ENCODE results near the gene SDK2.
"Not testable (repeated sequence)": the region's sequence is repeated elsewhere in the genome, so short reads cannot be mapped to it uniquely, and the experiment has no call there.

Gene SDK2

DNA sequence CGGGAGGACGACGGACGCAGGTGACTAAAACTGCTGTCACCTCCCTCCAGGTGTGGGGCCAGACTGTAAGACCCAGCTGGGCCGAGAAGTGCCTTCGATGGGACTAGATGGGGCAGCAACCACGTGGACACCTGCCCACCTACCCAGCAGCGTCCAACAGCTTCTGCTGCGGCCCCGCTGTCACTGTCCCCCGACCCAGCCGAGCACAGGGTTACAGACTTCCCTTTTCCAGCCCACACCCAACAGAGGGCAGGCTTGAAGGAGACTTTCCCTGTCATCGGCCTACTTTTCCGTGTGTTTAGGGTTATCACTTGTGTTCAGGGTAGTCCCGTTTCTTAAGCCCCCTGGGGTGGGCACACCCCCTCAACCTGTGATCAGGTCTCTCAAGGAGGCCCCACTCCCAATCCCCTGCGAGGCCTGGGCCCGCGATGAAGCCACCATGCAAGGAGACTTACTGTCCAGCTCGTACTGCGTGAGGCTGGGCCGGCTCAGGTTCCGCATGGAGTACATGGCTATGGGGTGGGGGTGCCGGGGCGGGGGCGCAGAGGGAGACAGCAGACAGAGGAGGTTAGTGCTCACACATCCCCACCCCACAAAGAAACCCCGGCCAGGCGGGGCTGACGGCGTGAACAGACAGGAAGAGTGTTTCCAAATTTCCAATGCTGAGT lies 263.7 kb downstream of the SDK2 start:
- Histone ChIP-seq H3K4me3 (no peak overlapping the region), H3K36me3 (replicated peaks) (no peaks in the 10 kb centered on the region), H3K4me1 (no peaks in the 10 kb centered on the region), H3K27me3 (ENCODE audit: low read depth) (peaks cover 17% of the 10 kb centered on the region), H3K9me3 (no peaks in the 10 kb centered on the region)
- in situ Hi-C loops (cut with MboI; ENCODE audit: low sequenced_read_pairs) = no loop called here
- DNase-seq (ENCODE audit: low spot score in 2 of 2) = no peak

DNA sequence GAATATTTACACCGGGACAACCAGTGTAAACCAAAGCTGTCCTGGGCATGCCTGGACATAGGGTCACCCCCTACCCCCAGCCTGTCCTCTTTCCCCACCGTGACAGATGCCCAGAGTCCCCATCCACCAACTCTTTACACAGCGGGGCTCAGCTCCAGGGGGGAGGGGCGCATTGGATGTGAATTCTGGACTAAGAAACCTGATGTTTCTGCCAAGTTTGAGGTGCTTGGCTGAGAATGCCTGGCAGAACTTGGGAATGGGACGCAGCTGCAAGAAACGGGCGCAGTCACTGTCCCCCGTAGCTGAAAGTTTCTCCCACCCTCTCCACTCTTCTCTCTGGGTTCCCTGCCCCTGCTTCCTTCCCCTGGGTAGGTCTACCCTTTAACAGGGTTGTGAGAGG lies 264.4 kb downstream of the SDK2 start:
- no peak overlapping the region for H3K4me3 ChIP-seq
- H3K36me3 ChIP-seq (replicated peaks) = no peaks in the 10 kb centered on the region
- in situ Hi-C loops (cut with MboI; ENCODE audit: low sequenced_read_pairs) = no loop called here
- peaks cover 12% of the 10 kb centered on the region for H3K27me3 ChIP-seq (ENCODE audit: low read depth)
- H3K4me1 ChIP-seq = no peaks in the 10 kb centered on the region
- no peaks in the 10 kb centered on the region for H3K9me3 ChIP-seq
- no peak for DNase-seq (ENCODE audit: low spot score in 2 of 2)

DNA sequence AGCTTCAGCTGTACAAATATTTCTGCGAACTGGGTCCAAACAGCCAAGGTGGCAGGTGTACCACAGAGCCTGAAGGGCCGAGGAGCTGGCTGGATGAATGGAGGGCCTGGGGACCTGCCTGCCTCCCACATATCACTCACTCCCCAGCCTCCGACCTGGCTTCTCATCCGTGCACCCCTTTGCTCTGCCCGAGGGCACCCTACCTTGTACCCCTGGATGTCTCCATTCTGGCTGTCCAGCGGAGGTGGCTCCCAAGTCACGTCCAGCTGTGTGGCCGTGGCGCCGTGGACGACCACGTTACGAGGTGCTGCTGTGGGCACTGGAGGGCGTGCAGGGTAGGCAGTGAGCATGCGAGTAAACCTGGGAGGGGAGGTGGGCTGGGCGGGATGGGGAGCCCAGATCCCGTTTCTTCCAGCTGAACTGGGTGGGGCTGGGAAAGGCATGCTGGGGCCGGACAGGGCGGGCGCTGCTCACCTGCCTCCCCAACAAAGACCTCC lies 265.2 kb downstream of the SDK2 start:
- no peaks in the 10 kb centered on the region for H3K4me1 ChIP-seq
- no peak overlapping the region for H3K4me3 ChIP-seq
- DNase-seq (ENCODE audit: low spot score in 2 of 2) = no peak
- in situ Hi-C loops (cut with MboI; ENCODE audit: low sequenced_read_pairs) = no loop called here
- H3K36me3 ChIP-seq (replicated peaks) = no peaks in the 10 kb centered on the region
- H3K27me3 ChIP-seq (ENCODE audit: low read depth) = peaks cover 7% of the 10 kb centered on the region; the same call in 1 of the 2 replicates
- H3K9me3 ChIP-seq = no peaks in the 10 kb centered on the region

DNA sequence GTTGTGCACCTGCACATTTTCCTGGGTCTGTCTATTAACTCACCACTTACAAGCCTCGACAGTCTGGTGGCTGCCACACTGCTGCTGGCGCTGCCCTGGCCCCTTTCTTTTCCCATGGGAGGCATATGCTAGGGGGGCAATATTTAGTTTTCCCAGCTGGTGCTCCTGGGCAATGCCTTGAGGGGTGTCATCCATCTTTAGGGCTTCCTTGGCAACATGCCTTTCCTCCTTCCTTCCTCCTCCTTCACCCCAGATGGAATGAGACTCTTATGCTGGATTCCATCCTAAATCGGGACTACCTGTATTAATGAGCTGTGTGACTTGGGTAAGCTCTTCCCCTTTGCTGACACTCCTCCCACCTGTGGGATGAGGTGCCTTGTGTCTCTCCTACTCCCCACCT lies 267.6 kb downstream of the SDK2 start:
- Histone ChIP-seq H3K4me1 (no peaks in the 10 kb centered on the region), H3K27me3 (ENCODE audit: low read depth) (peaks cover 17% of the 10 kb centered on the region), H3K4me3 (no peak overlapping the region), H3K9me3 (no peaks in the 10 kb centered on the region), H3K36me3 (replicated peaks) (no peaks in the 10 kb centered on the region)
- DNase-seq (ENCODE audit: low spot score in 2 of 2) = no peak
- in situ Hi-C loops (cut with MboI; ENCODE audit: low sequenced_read_pairs) = no loop called here

DNA sequence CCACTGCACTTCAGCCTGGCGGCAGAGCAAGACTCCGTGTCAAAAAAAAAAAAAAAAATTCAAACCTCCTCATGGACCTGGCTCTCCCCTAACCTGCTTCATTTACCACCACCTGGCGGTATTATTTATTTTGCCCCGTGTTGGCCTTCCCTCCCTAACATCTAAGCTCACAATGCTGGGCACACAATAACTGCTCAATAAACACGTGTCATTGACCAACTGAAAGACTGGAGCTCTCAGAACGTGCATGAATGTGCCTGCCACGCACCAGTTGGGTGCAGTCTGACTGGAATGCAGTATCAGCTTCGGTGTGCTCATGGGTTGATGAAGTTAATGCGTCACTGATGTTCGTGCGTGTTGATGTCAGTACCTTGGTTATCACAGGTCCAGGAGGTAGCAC lies 268.1 kb downstream of the SDK2 start:
- Histone ChIP-seq H3K4me1 (no peaks in the 10 kb centered on the region), H3K36me3 (replicated peaks) (no peaks in the 10 kb centered on the region), H3K4me3 (no peak overlapping the region), H3K27me3 (ENCODE audit: low read depth) (peaks cover 22% of the 10 kb centered on the region), H3K9me3 (no peaks in the 10 kb centered on the region)
- DNase-seq (ENCODE audit: low spot score in 2 of 2) = no peak
- in situ Hi-C loops (cut with MboI; ENCODE audit: low sequenced_read_pairs) = no loop called here

DNA sequence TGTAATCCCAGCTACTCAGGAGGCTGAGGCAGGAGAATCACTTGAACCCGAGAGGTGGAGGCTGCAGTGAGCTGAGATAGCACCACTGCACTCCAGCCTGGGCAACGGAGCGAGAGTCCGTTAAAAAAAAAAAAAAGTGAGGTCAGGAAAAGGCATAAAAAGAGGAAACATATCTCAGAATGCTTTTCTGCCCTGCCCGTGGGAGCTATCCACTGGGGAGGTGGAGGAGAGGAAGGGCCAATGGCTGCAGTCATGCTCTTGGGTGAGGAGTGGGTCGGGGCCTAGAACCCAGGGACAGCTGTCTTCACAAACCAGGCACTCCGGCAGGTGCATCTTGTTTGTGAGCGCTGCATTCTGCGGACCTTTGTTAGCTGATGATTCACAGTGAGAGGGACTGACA lies 272.4 kb downstream of the SDK2 start:
- Histone ChIP-seq H3K4me3 (no peak overlapping the region), H3K36me3 (replicated peaks) (no peaks in the 10 kb centered on the region), H3K27me3 (ENCODE audit: low read depth) (peaks cover 24% of the 10 kb centered on the region), H3K4me1 (no peaks in the 10 kb centered on the region), H3K9me3 (no peaks in the 10 kb centered on the region)
- in situ Hi-C loops (cut with MboI; ENCODE audit: low sequenced_read_pairs) = loop anchor here (5.0 to 25.0 kb wide), 3 partner anchors 115 to 810 kb away; no protein-coding TSS in a partner anchor
- DNase-seq (ENCODE audit: low spot score in 2 of 2) = no peak

DNA sequence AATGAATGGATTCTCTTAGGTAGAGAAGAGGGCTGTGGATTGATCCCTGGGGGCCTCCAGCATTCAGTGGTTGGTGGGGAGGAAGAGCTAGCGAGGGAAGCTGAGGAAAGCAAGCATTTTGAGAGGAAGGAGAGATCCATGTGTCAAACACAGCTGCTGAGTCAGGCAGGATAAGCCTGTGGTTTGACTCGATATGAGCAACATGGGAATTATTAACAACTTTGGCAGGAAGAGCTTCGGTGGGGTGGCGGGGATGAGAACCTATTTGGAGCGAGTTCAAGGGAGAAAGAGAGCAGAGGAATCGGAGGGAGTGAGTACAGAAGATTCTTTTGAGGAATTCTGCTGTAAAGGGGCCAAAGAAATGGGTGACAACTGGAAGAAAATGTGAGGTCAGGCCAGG lies 273.0 kb downstream of the SDK2 start:
- Histone ChIP-seq H3K27me3 (ENCODE audit: low read depth) (peaks cover 24% of the 10 kb centered on the region), H3K4me1 (no peaks in the 10 kb centered on the region), H3K36me3 (replicated peaks) (no peaks in the 10 kb centered on the region), H3K9me3 (no peaks in the 10 kb centered on the region), H3K4me3 (no peak overlapping the region)
- in situ Hi-C loops (cut with MboI; ENCODE audit: low sequenced_read_pairs) = loop anchor here (5.0 to 25.0 kb wide), 3 partner anchors 114 to 809 kb away; no protein-coding TSS in a partner anchor
- no peak for DNase-seq (ENCODE audit: low spot score in 2 of 2)

DNA sequence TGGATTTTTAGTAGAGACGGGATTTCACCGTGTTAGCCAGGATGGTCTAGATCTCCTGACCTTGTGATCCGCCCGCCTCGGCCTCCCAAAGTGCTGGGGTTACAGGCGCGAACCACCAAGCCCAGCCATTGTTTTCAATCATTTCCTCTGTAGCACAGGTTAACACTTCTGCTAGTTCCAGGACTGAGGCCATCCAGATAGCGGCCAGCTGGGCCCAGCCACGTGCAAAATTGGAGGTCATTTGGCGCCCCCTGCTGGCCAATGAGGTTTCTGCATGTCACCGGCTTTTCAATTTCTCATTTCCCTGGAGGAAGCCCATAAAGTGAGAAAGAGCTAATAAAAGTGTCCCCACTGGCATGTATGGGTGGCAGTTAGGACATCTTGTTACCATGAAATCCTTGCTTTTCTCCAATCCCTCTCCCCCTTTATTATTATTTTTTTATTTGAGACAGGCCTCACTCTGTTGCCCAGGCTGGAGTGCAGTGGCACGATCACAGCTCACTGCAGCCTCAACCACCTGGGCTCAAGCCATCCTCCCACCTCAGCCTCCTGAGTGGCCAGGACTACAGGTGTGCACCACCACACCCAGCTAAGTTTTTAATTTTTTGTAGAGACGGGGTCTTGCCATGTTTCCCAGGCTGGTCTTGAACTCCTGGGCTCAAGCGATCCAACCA lies 274.3 kb downstream of the SDK2 start:
- H3K27me3 ChIP-seq (ENCODE audit: low read depth) = peaks cover 24% of the 10 kb centered on the region
- not testable (repeated sequence) for H3K9me3 ChIP-seq; H3K4me1 ChIP-seq; H3K36me3 ChIP-seq (replicated peaks); H3K4me3 ChIP-seq
- in situ Hi-C loops (cut with MboI; ENCODE audit: low sequenced_read_pairs) = loop anchor here (5.0 to 25.0 kb wide), 3 partner anchors 113 to 808 kb away; no protein-coding TSS in a partner anchor
- DNase-seq (ENCODE audit: low spot score in 2 of 2) = peak; percentile 68 to 88

DNA sequence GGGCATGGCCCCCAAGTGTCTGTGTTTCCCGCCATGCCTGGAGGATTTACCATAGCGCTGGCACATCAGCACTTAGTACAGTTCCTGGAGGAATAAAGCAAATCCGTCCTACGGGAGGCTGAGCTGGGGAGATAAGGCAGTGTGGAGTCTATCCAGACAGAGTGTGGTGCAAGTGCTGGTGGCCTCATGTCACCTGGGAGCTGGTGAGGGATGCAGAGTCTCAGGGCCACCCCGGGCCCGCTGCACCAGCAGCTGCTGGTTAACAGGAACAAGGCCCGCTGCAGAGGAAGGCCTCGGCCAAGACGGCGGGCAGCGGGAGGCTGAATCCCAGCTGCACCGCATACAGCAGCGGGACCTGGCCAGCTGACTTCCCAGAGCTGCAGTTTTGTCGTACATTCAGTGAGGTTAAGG lies 275.1 kb downstream of the SDK2 start:
- Histone ChIP-seq H3K27me3 (ENCODE audit: low read depth) (peaks cover 24% of the 10 kb centered on the region), H3K9me3 (no peaks in the 10 kb centered on the region), H3K4me1 (no peaks in the 10 kb centered on the region), H3K4me3 (no peak overlapping the region), H3K36me3 (replicated peaks) (no peaks in the 10 kb centered on the region)
- no peak for DNase-seq (ENCODE audit: low spot score in 2 of 2)
- in situ Hi-C loops (cut with MboI; ENCODE audit: low sequenced_read_pairs) = loop anchor here (25.0 kb wide), 1 partner anchor 807 kb away; no protein-coding TSS in a partner anchor

DNA sequence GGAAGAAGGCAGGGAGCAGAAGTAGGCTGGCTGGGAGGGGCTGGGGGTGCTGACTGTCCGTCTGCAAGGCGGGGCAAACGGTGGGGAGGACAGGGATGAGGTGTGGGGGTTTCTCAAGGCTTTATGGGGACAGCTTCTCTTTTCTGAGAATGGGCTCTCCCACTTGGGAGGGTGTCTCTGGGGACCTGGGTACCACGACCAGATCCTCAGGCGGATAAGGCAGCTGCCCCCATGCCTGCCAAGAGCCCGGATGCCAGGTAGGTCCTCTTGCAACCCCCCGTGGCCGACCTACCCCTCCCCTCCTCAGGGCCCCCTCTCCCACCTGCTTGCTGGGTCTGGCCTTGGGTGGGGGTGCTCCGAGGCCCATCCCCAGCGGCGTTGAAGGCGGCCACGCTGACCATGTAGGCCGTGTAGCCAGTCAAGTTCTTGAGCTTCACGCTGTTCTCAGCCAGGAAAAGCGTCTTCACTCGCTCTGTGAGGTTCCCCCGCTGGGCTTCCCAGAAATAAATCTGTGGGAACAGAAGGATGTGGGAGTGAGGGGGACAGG lies 276.1 kb downstream of the SDK2 start:
- H3K4me3 ChIP-seq = no peak overlapping the region
- in situ Hi-C loops (cut with MboI; ENCODE audit: low sequenced_read_pairs) = loop anchor here (25.0 kb wide), 1 partner anchor 806 kb away; no protein-coding TSS in a partner anchor
- no peaks in the 10 kb centered on the region for H3K9me3 ChIP-seq
- DNase-seq (ENCODE audit: low spot score in 2 of 2) = no peak
- H3K27me3 ChIP-seq (ENCODE audit: low read depth) = peaks cover 21% of the 10 kb centered on the region; the same call in 1 of the 2 replicates
- no peaks in the 10 kb centered on the region for H3K36me3 ChIP-seq (replicated peaks)
- H3K4me1 ChIP-seq = no peaks in the 10 kb centered on the region

DNA sequence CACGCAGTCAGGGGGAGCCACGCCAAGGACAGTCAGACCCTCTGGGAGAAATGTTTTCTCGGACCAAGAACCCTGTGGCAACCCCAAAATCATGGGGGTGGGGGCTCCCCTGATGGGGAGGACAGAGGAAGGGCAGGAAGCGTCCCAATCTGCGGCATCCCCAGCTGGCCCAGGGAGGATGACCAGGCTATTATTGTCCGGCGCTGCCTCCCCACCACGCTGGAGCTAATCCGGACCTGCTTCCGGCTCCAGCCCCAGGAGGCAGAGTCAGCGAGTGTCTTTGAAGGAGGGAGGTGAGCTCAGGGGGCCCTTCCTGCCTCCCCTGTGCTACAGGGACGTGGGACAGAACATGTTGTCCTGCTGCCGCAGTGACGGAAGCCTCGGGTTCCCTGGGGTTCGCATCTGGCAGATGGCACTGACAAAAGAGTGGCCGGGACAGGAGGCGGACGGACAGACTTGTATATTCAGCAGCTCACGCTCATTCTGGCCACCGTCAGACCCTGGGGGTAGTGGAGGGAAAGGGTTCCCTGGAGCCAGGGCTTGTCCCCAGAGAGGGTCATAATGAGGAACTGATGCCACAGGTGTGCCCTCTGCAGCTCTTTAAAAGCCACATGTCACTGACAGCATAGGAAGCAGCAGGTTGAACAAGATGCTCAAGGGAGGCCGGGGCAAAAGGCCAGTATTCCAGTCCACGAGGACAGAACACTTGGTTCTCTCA lies 278.2 kb downstream of the SDK2 start:
- H3K36me3 ChIP-seq (replicated peaks) = no peaks in the 10 kb centered on the region
- peaks cover 2% of the 10 kb centered on the region; the same call in 1 of the 2 replicates for H3K4me1 ChIP-seq
- no peaks in the 10 kb centered on the region for H3K9me3 ChIP-seq
- in situ Hi-C loops (cut with MboI; ENCODE audit: low sequenced_read_pairs) = loop anchor here (25.0 kb wide), 1 partner anchor 804 kb away; no protein-coding TSS in a partner anchor
- DNase-seq (ENCODE audit: low spot score in 2 of 2) = no peak
- H3K27me3 ChIP-seq (ENCODE audit: low read depth) = peaks cover 2% of the 10 kb centered on the region; the same call in 1 of the 2 replicates
- no peak overlapping the region for H3K4me3 ChIP-seq

DNA sequence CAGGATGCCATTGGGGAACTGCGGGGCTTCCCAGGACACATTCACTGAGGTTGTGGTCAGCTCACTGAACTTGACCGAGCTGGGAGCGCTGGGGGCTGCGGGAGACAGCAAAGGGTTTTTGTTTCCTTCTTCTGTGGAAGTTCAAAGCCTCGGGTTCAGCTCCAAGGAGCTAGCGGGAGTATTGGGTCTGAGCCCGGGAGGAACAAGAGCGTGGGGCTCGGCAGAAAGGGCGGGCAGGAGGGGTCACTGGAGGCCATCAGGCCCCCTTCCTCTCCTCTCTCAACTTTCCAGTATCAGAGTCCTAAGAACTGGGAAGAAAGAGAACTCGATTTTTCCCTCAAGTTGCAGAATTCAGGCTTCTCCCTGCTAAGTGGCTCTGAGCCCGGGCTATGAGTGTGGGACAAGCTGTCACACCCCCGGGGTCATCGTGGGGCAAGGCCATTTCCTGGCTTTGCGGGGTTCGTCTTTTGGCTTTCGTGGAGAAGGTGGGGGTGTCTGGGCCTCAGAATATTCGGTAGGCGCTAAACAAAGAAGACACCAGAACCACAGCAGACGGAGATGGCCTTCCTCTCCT lies 278.9 kb downstream of the SDK2 start:
- H3K27me3 ChIP-seq (ENCODE audit: low read depth) = no peaks in the 10 kb centered on the region; the same call in 1 of the 2 replicates
- H3K4me1 ChIP-seq = peaks cover 6% of the 10 kb centered on the region
- H3K4me3 ChIP-seq = no peak overlapping the region
- no peaks in the 10 kb centered on the region for H3K36me3 ChIP-seq (replicated peaks)
- DNase-seq (ENCODE audit: low spot score in 2 of 2) = no peak
- in situ Hi-C loops (cut with MboI; ENCODE audit: low sequenced_read_pairs) = loop anchor here (25.0 kb wide), 1 partner anchor 803 kb away; no protein-coding TSS in a partner anchor
- no peaks in the 10 kb centered on the region for H3K9me3 ChIP-seq

DNA sequence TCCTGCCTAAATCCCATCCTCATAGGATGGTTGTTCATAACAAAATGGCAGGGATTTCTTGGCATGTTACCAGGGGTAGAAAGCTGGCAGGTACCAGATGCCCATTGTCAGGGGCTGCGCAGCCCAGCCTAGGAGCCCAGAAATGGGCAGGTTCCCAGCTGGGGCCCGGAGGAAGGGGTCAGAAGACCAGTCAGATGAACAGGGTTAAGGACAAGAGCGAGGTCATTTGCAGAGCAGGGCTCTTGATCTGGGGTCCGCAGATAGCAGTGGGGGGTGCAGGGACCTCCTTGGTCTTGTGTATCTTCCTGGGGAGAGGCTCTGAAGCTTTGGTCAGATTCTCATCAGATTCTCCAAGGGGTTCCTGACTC lies 280.1 kb downstream of the SDK2 start:
- no peaks in the 10 kb centered on the region; the same call in 1 of the 2 replicates for H3K27me3 ChIP-seq (ENCODE audit: low read depth)
- H3K4me1 ChIP-seq = peaks cover 13% of the 10 kb centered on the region
- DNase-seq (ENCODE audit: low spot score in 2 of 2) = no peak
- H3K36me3 ChIP-seq (replicated peaks) = no peaks in the 10 kb centered on the region
- in situ Hi-C loops (cut with MboI; ENCODE audit: low sequenced_read_pairs) = loop anchor here (25.0 kb wide), 1 partner anchor 802 kb away; no protein-coding TSS in a partner anchor
- H3K4me3 ChIP-seq = no peak overlapping the region
- H3K9me3 ChIP-seq = no peaks in the 10 kb centered on the region

Data from HAP-1 (cell line).